ENCODE data around the gene TERB1.
A peak's percentile ranks its signal among the peaks of the same experiment; 100 is the strongest.

TERB1 gene

GRCh38 chr16:66741950-66742808 lies 59.2 kb downstream of the TERB1 start:
- H3K27ac ChIP-seq (ENCODE audit: low read depth, low read length), result no peak overlapping the region
- H2BK15ac ChIP-seq (replicated peaks; ENCODE audit: low read depth), result no peak overlapping the region

GRCh38 chr16:66741169-66741900 lies 60.0 kb downstream of the TERB1 start:
- no peak overlapping the region for H3K4me3 ChIP-seq (ENCODE audit: low read length)
- no peak overlapping the region for H3K4ac ChIP-seq (ENCODE audit: low read depth, low read length)
- H3K23ac ChIP-seq (ENCODE audit: low read length), result no peak overlapping the region
- no peak overlapping the region for H3K27ac ChIP-seq (ENCODE audit: low read depth, low read length)
- H3K9ac ChIP-seq (ENCODE audit: low read length), result no peak overlapping the region
- peaks cover 17% of the 10 kb centered on the region for H3K79me1 ChIP-seq (ENCODE audit: low read length)
- no peaks in the 10 kb centered on the region for H3K27me3 ChIP-seq (ENCODE audit: insufficient read depth, low read length, poor library complexity)
- peak; percentile 22 for DNase-seq
- H3K18ac ChIP-seq (ENCODE audit: low read length), result no peak overlapping the region
- H3K4me2 ChIP-seq (ENCODE audit: low read length), result no peak overlapping the region
- H2BK5ac ChIP-seq (ENCODE audit: low read length), result no peak overlapping the region
- H3K56ac ChIP-seq (ENCODE audit: low read length), result no peak overlapping the region
- no peaks in the 10 kb centered on the region for H3K4me1 ChIP-seq (ENCODE audit: control insufficient read depth, low read depth, low read length)
- no peak overlapping the region for H4K8ac ChIP-seq (ENCODE audit: low read depth, low read length)
- no peak overlapping the region for H2BK120ac ChIP-seq (ENCODE audit: low read depth, low read length)
- no CpG with 5 or more reads among the region's 10 CpGs for WGBS (ENCODE audit: extremely low coverage, insufficient coverage, low lambda C conversion rate)
- H3K36me3 ChIP-seq (ENCODE audit: control insufficient read depth, insufficient read depth, low read length), result peaks cover 9% of the 10 kb centered on the region
- H3K79me2 ChIP-seq (ENCODE audit: control insufficient read depth, insufficient read depth, low read length), result peaks cover 24% of the 10 kb centered on the region
- no peak overlapping the region for H2AK5ac ChIP-seq (ENCODE audit: low read length)
- H4K5ac ChIP-seq (ENCODE audit: low read length), result no peak overlapping the region
- H2BK15ac ChIP-seq (replicated peaks; ENCODE audit: low read depth), result no peak overlapping the region

More at GRCh38 chr16:66741950-66742808, 59.2 kb downstream of the TERB1 start:
- Histone ChIP-seq H4K5ac (ENCODE audit: low read length) (no peak overlapping the region), H3K79me1 (ENCODE audit: low read length) (peaks cover 20% of the 10 kb centered on the region), H3K4me3 (ENCODE audit: low read length) (no peak overlapping the region), H2AK5ac (ENCODE audit: low read length) (no peak overlapping the region), H3K9ac (ENCODE audit: low read length) (no peak overlapping the region), H2BK5ac (ENCODE audit: low read length) (no peak overlapping the region), H3K79me2 (ENCODE audit: control insufficient read depth, insufficient read depth, low read length) (peaks cover 29% of the 10 kb centered on the region), H3K18ac (ENCODE audit: low read length) (no peak overlapping the region), H3K4me2 (ENCODE audit: low read length) (no peak overlapping the region), H2BK120ac (ENCODE audit: low read depth, low read length) (no peak overlapping the region), H3K56ac (ENCODE audit: low read length) (no peak overlapping the region), H3K36me3 (ENCODE audit: control insufficient read depth, insufficient read depth, low read length) (peaks cover 10% of the 10 kb centered on the region), H3K23ac (ENCODE audit: low read length) (no peak overlapping the region), H3K4ac (ENCODE audit: low read depth, low read length) (no peak overlapping the region), H3K27me3 (ENCODE audit: insufficient read depth, low read length, poor library complexity) (no peaks in the 10 kb centered on the region), H3K4me1 (ENCODE audit: control insufficient read depth, low read depth, low read length) (no peaks in the 10 kb centered on the region), H4K8ac (ENCODE audit: low read depth, low read length) (no peak overlapping the region)
- WGBS (ENCODE audit: extremely low coverage, insufficient coverage, low lambda C conversion rate), result no CpG with 5 or more reads among the region's 10 CpGs
- no peak for DNase-seq

GRCh38 chr16:66740533-66740932 lies 60.9 kb downstream of the TERB1 start:
- no peak for DNase-seq
- Histone ChIP-seq H3K4me2 (ENCODE audit: low read length) (no peak overlapping the region), H3K9ac (ENCODE audit: low read length) (no peak overlapping the region), H3K56ac (ENCODE audit: low read length) (no peak overlapping the region), H3K27ac (ENCODE audit: low read depth, low read length) (no peak overlapping the region), H3K79me2 (ENCODE audit: control insufficient read depth, insufficient read depth, low read length) (peaks cover 21% of the 10 kb centered on the region), H3K27me3 (ENCODE audit: insufficient read depth, low read length, poor library complexity) (no peaks in the 10 kb centered on the region), H2BK5ac (ENCODE audit: low read length) (no peak overlapping the region), H3K4ac (ENCODE audit: low read depth, low read length) (no peak overlapping the region), H3K79me1 (ENCODE audit: low read length) (peaks cover 15% of the 10 kb centered on the region), H4K8ac (ENCODE audit: low read depth, low read length) (no peak overlapping the region), H2AK5ac (ENCODE audit: low read length) (no peak overlapping the region), H2BK120ac (ENCODE audit: low read depth, low read length) (no peak overlapping the region), H4K5ac (ENCODE audit: low read length) (no peak overlapping the region), H3K18ac (ENCODE audit: low read length) (no peak overlapping the region), H3K36me3 (ENCODE audit: control insufficient read depth, insufficient read depth, low read length) (peaks cover 11% of the 10 kb centered on the region), H3K23ac (ENCODE audit: low read length) (no peak overlapping the region), H3K4me3 (ENCODE audit: low read length) (no peak overlapping the region), H3K4me1 (ENCODE audit: control insufficient read depth, low read depth, low read length) (no peaks in the 10 kb centered on the region), H2BK15ac (replicated peaks; ENCODE audit: low read depth) (no peak overlapping the region)
- WGBS (ENCODE audit: extremely low coverage, insufficient coverage, low lambda C conversion rate), result no CpG with 5 or more reads among the region's 2 CpGs

GRCh38 chr16:66740010-66740409 lies 61.4 kb downstream of the TERB1 start:
- DNase-seq, result peak; percentile 64
- H2BK5ac ChIP-seq (ENCODE audit: low read length), result no peak overlapping the region
- no peaks in the 10 kb centered on the region for H3K4me1 ChIP-seq (ENCODE audit: control insufficient read depth, low read depth, low read length)
- no peak overlapping the region for H3K4me3 ChIP-seq (ENCODE audit: low read length)
- H4K8ac ChIP-seq (ENCODE audit: low read depth, low read length), result no peak overlapping the region
- no peaks in the 10 kb centered on the region for H3K27me3 ChIP-seq (ENCODE audit: insufficient read depth, low read length, poor library complexity)
- no CpG with 5 or more reads among the region's 2 CpGs for WGBS (ENCODE audit: extremely low coverage, insufficient coverage, low lambda C conversion rate)
- H3K56ac ChIP-seq (ENCODE audit: low read length), result no peak overlapping the region
- H3K4ac ChIP-seq (ENCODE audit: low read depth, low read length), result no peak overlapping the region
- H3K23ac ChIP-seq (ENCODE audit: low read length), result no peak overlapping the region
- no peak overlapping the region for H2BK120ac ChIP-seq (ENCODE audit: low read depth, low read length)
- H2AK5ac ChIP-seq (ENCODE audit: low read length), result no peak overlapping the region
- no peak overlapping the region for H3K9ac ChIP-seq (ENCODE audit: low read length)
- H3K27ac ChIP-seq (ENCODE audit: low read depth, low read length), result no peak overlapping the region
- peaks cover 19% of the 10 kb centered on the region for H3K79me2 ChIP-seq (ENCODE audit: control insufficient read depth, insufficient read depth, low read length)
- H3K36me3 ChIP-seq (ENCODE audit: control insufficient read depth, insufficient read depth, low read length), result peaks cover 11% of the 10 kb centered on the region
- no peak overlapping the region for H2BK15ac ChIP-seq (replicated peaks; ENCODE audit: low read depth)
- H3K18ac ChIP-seq (ENCODE audit: low read length), result no peak overlapping the region
- peaks cover 15% of the 10 kb centered on the region for H3K79me1 ChIP-seq (ENCODE audit: low read length)
- H3K4me2 ChIP-seq (ENCODE audit: low read length), result no peak overlapping the region
- H4K5ac ChIP-seq (ENCODE audit: low read length), result no peak overlapping the region

GRCh38 chr16:66735891-66736290 lies 65.5 kb downstream of the TERB1 start:
- no peak overlapping the region for H3K27ac ChIP-seq (ENCODE audit: low read depth, low read length)
- H3K27me3 ChIP-seq (ENCODE audit: insufficient read depth, low read length, poor library complexity), result no peaks in the 10 kb centered on the region
- H3K4me1 ChIP-seq (ENCODE audit: control insufficient read depth, low read depth, low read length), result no peaks in the 10 kb centered on the region
- H2BK5ac ChIP-seq (ENCODE audit: low read length), result no peak overlapping the region
- H3K79me1 ChIP-seq (ENCODE audit: low read length), result peaks cover 16% of the 10 kb centered on the region
- no peak overlapping the region for H3K18ac ChIP-seq (ENCODE audit: low read length)
- no peak overlapping the region for H2BK15ac ChIP-seq (replicated peaks; ENCODE audit: low read depth)
- H2BK120ac ChIP-seq (ENCODE audit: low read depth, low read length), result no peak overlapping the region
- H4K5ac ChIP-seq (ENCODE audit: low read length), result no peak overlapping the region
- no peak overlapping the region for H3K4ac ChIP-seq (ENCODE audit: low read depth, low read length)
- no peak overlapping the region for H4K8ac ChIP-seq (ENCODE audit: low read depth, low read length)
- H3K4me3 ChIP-seq (ENCODE audit: low read length), result no peak overlapping the region
- no peak overlapping the region for H3K4me2 ChIP-seq (ENCODE audit: low read length)
- no peak for DNase-seq
- peaks cover 18% of the 10 kb centered on the region for H3K36me3 ChIP-seq (ENCODE audit: control insufficient read depth, insufficient read depth, low read length)
- H3K9ac ChIP-seq (ENCODE audit: low read length), result no peak overlapping the region
- no peak overlapping the region for H3K23ac ChIP-seq (ENCODE audit: low read length)
- no peak overlapping the region for H2AK5ac ChIP-seq (ENCODE audit: low read length)
- H3K56ac ChIP-seq (ENCODE audit: low read length), result no peak overlapping the region
- no CpG with 5 or more reads among the region's 4 CpGs for WGBS (ENCODE audit: extremely low coverage, insufficient coverage, low lambda C conversion rate)
- H3K79me2 ChIP-seq (ENCODE audit: control insufficient read depth, insufficient read depth, low read length), result peaks cover 15% of the 10 kb centered on the region
